ENCODE data around the gene FAAP100.

GRCh38 chr17:81491761-81492160 is 60.4 kb downstream of the FAAP100 start:
- TF ChIP-seq TAF1 (IDR thresholded peaks at IDR 0.05; ENCODE audit: borderline replicate concordance, insufficient read depth, low read length): no peak
- TF ChIP-seq SIN3A (IDR thresholded peaks at IDR 0.05; ENCODE audit: borderline replicate concordance, insufficient read depth, low read length): no peak
- TF ChIP-seq POLR2AphosphoS5 (IDR thresholded peaks at IDR 0.05; ENCODE audit: low read depth, low read length): no peak
- TF ChIP-seq REST (IDR thresholded peaks at IDR 0.05; ENCODE audit: insufficient read depth in 1 of 2, low read depth in 2 of 2, low read length in 2 of 2): no peak
- TF ChIP-seq FOXP2 (optimal IDR thresholded peaks at IDR 0.05; ENCODE audit: borderline replicate concordance, extremely low read depth, extremely low read length, insufficient read depth): no peak
